K562 (cell line): Measurements from ENCODE around the gene HTR3C. TPM values are rescaled to one million over a fixed set of nuclear protein-coding genes. Genes with fewer than 3 reads are reported as not detected.

Experiments used
- ATAC-seq: fragments of 200-7000 bp; cut with Tn5 transposase; 3 replicates; pipeline ENCODE4 v1.9.1; 2020; ENCODE audit warnings: moderate library complexity
- BruUV-seq: library from RNA; stranded (reverse); fragments of 400-500 nt; replicated peaks from 2 replicates; lab custom pipeline; 2021; lab: Mats Ljungman, UMichigan
- CTCF ChIA-PET: fragments of 300-600 bp; formaldehyde crosslinking; extraction: SDS; loops from one replicate; lab custom pipeline; 2021; ENCODE audit warnings: low intra/inter-chr PET ratio; lab: Yijun Ruan, JAX
- POLR2A ChIA-PET: fragments of 300-600, 350-650 bp; sonication (Branson Sonifier 250); formaldehyde crosslinking; extraction: SDS; loops from one replicate; lab custom pipeline; 2021; ENCODE audit warnings: antibody characterized with exemption, inconsistent platforms; lab: Yijun Ruan, JAX
- DNase-seq, 4 experiments: peaks; one replicate each; pipeline versions ENCODE4 v3.0.0 to v3.0.0-alpha.2; 2011 to 2018; ENCODE audit warnings: low spot score in 3 of 4, mixed read lengths in 3 of 4; ENCODE audit errors: extremely low read depth in 1 of 4
- FAIRE-seq: peaks from 2 replicates; lab custom pipeline; 2011; peaks lifted over from hg19 to GRCh38; lab: Jason Lieb, UNC
- H2AFZ ChIP-seq: 2 replicates; pipeline ENCODE4 v1.6.0; 2011; ENCODE audit warnings: low read depth, low read length, control low read depth, inconsistent platforms
- H3K27ac ChIP-seq: fragments of 200-600 bp; 3 replicates; pipeline ENCODE4 v1.8.0; 2011; ENCODE audit warnings: low read depth, mild to moderate bottlenecking, control low read depth, inconsistent platforms, low read length, moderate library complexity, mixed read lengths; ENCODE audit errors: extremely low read depth
- H3K27me3 ChIP-seq, 2 experiments: fragments of 300-600 bp in 1 of 2; 2 replicates in 1 of 2; 3 replicates in 1 of 2; pipeline versions ENCODE4 v1.6.0 to v1.8.0; 2011; ENCODE audit warnings: inconsistent platforms in 2 of 2, low read length in 2 of 2, mild to moderate bottlenecking in 1 of 2, mixed read lengths in 1 of 2, moderate library complexity in 1 of 2; ENCODE audit not compliant: control insufficient read depth in 2 of 2, insufficient read depth in 2 of 2
- H3K36me3 ChIP-seq: fragments of 300-600 bp; 3 replicates; pipeline ENCODE4 v1.8.0; 2011; ENCODE audit warnings: mild to moderate bottlenecking, low read length, inconsistent platforms; ENCODE audit not compliant: control insufficient read depth, insufficient read depth
- H3K4me1 ChIP-seq, 2 experiments: fragments of 200-600 bp in 1 of 2; replicated peaks in 1 of 2; 2 replicates in 1 of 2; 3 replicates in 1 of 2; pipeline versions ENCODE4 v1.5.1 to v1.8.0; 2011; ENCODE audit warnings: inconsistent platforms in 2 of 2, low read length in 2 of 2, mild to moderate bottlenecking in 1 of 2, mixed read lengths in 1 of 2, moderate library complexity in 1 of 2; ENCODE audit not compliant: control insufficient read depth in 2 of 2, insufficient read depth in 2 of 2
- H3K4me2 ChIP-seq: 2 replicates; pipeline ENCODE4 v1.6.1; 2011; ENCODE audit warnings: low read length, control low read depth, inconsistent platforms, mixed read lengths; ENCODE audit not compliant: insufficient read depth
- H3K4me3 ChIP-seq: fragments of 200-600 bp; sonication (generic), shearing (Covaris generic); 2 replicates; pipeline ENCODE4 v1.5.1; 2016; ENCODE audit warnings: control low read depth, inconsistent platforms
- H3K79me2 ChIP-seq: fragments of 200-600 bp; 3 replicates; pipeline ENCODE4 v1.8.0; 2011; ENCODE audit warnings: low read length, inconsistent platforms; ENCODE audit not compliant: control insufficient read depth, insufficient read depth
- H3K9ac ChIP-seq, 2 experiments: 2 replicates each; pipeline versions ENCODE4 v1.6.0 to v1.6.1; 2011; ENCODE audit warnings: low read depth in 2 of 2, low read length in 2 of 2, control low read depth in 1 of 2, inconsistent platforms in 1 of 2, mild to moderate bottlenecking in 1 of 2, mixed read lengths in 1 of 2; ENCODE audit not compliant: insufficient read depth in 1 of 2
- H3K9me1 ChIP-seq: one replicate; pipeline ENCODE4 v1.6.0; 2011; ENCODE audit warnings: inconsistent platforms, mild to moderate bottlenecking, low read length, moderate library complexity; ENCODE audit not compliant: control insufficient read depth, insufficient read depth
- H3K9me3 ChIP-seq: replicated peaks from 2 replicates; pipeline ENCODE4 v1.5.1; 2011; ENCODE audit warnings: low read depth, low read length, inconsistent platforms; ENCODE audit not compliant: control insufficient read depth, insufficient read depth
- H4K20me1 ChIP-seq: replicated peaks from 2 replicates; pipeline ENCODE4 v1.6.1; 2011; ENCODE audit warnings: low read length, inconsistent platforms, mixed read lengths; ENCODE audit not compliant: control insufficient read depth, insufficient read depth
- EWSR1 ChIP-seq: fragments of 450-650 bp; IDR thresholded peaks from 2 replicates; pipeline ENCODE4 v1.6.1; 2018; ENCODE audit warnings: borderline replicate concordance, mild to moderate bottlenecking, low read depth, moderate library complexity; ENCODE audit not compliant: partially characterized antibody
- ZC3H8 ChIP-seq: fragments of 450-650 bp; IDR thresholded peaks from 2 replicates; pipeline ENCODE4 v1.6.1; 2017
- WGBS: fragments of 100-300 bp; shearing (Covaris generic); methylation state at CpG from one replicate; pipeline ENCODE4 v1.1.6; 2016; ENCODE audit warnings: low coverage, mixed read lengths; ENCODE audit not compliant: insufficient coverage; ENCODE audit errors: missing lambda C conversion rate; 5-methylcytosine and 5-hydroxymethylcytosine counted together
- in situ Hi-C: fragments of 300-500 bp; cut with MboI; formaldehyde crosslinking; loops from 4 replicates; pipeline ENCODE4 v1.15.0; 2018; ENCODE audit warnings: inconsistent platforms, mixed read lengths
- intact Hi-C: fragments of 100-400 bp; cut with micrococcal nuclease; formaldehyde crosslinking; loops from 2 replicates; pipeline ENCODE4 v1.14.2; 2022
- polyA plus RNA-seq, 8 experiments: library from polyadenylated mRNA; depleted of rRNA in 4 of 8; stranded (reverse) in 5 of 8; unstranded in 3 of 8; fragments of >200 nt; fragmentation: Nextera tagmentation in 2 of 8; fragmentation: Illumina TruSeq in 1 of 8; extraction: Ambion mirVana in 2 of 8; extraction: Trizol in 1 of 8; gene quantifications; 2 replicates each; pipeline versions ENCODE4 v1.2.1 to v1.2.3, GENCODE V29; 2011 to 2014; ENCODE audit warnings: inconsistent platforms in 1 of 8, missing spikeins in 1 of 8
- total RNA-seq, 7 experiments: library from RNA; depleted of rRNA in 6 of 7; stranded (reverse); fragments of >200 nt in 6 of 7; fragmentation: Illumina TruSeq in 2 of 7; extraction: Trizol in 2 of 7; gene quantifications; 2 replicates each; pipeline versions ENCODE4 v1.2.1 to v1.2.3, GENCODE V29; 2011 to 2021; ENCODE audit warnings: low replicate concordance in 1 of 7
- TF ChIP-seq, protein P1 (sequence below): fragments of 250-450 bp; sonication (Bioruptor Pico); IDR thresholded peaks from 2 replicates; pipeline ENCODE4 v1.8.0; 2022; ENCODE audit warnings: inconsistent platforms, mild to moderate bottlenecking, moderate library complexity, borderline replicate concordance

HTR3C gene
- total and polyA plus RNA-seq, 9 of the 15 experiments (the other 6 are each of a cell fraction or from before 2014, with no cell fraction given): 0.04 to 0.06 TPM; not detected in 7

- TF ChIP-seq, protein P1, sequence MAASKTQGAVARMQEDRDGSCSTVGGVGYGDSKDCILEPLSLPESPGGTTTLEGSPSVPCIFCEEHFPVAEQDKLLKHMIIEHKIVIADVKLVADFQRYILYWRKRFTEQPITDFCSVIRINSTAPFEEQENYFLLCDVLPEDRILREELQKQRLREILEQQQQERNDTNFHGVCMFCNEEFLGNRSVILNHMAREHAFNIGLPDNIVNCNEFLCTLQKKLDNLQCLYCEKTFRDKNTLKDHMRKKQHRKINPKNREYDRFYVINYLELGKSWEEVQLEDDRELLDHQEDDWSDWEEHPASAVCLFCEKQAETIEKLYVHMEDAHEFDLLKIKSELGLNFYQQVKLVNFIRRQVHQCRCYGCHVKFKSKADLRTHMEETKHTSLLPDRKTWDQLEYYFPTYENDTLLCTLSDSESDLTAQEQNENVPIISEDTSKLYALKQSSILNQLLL (CRISPR knock-in tag): no peak
Measured at GRCh38 chr3:184052767-184053166, at the start of gene HTR3C (continued).

GRCh38 chr3:184003187-184003967 is 49.5 kb upstream of the HTR3C start:
- intact Hi-C loops: no loop called here
- TF ChIP-seq EWSR1 (no peak), ZC3H8 (no peak)
- peaks cover 62% of the 10 kb centered on the region for H3K36me3 ChIP-seq
- H3K27ac ChIP-seq: no peak overlapping the region
- no peaks in the 10 kb centered on the region; the same call in 1 of the 2 replicates for H4K20me1 ChIP-seq
- peaks cover 6 to 12% of the 10 kb centered on the region in 2 experiments; a peak in 3 of 5 replicates for H3K4me1 ChIP-seq
- H2AFZ ChIP-seq: no peak overlapping the region
- in situ Hi-C loops: no loop called here
- no peak overlapping the region for H3K4me3 ChIP-seq
- peaks cover 57% of the 10 kb centered on the region for H3K79me2 ChIP-seq
- no TSS peak for BruUV-seq
- ChIA-PET POLR2A (interaction anchor here (0.5 to 1.2 kb wide), 3 partner anchors 12 to 42 kb away, joined by 3 to 4 read pairs (median 3); no protein-coding TSS in a partner anchor), CTCF (no interaction called here)
- no peak for FAIRE-seq
- H3K9ac ChIP-seq: no peak overlapping the region
- H3K27me3 ChIP-seq: no peaks in the 10 kb centered on the region
- H3K9me3 ChIP-seq: no peaks in the 10 kb centered on the region
- H3K4me2 ChIP-seq: no peak overlapping the region
- 81% methylated on average over 5 of the region's 5 CpGs for WGBS
- no peaks in the 10 kb centered on the region for H3K9me1 ChIP-seq
- no peak for DNase-seq
- ATAC-seq: no peak
